Panc1 (cell line): ENCODE results near the gene EME2.

ENCODE experiments used
- POLR2AphosphoS5 ChIP-seq: IDR thresholded peaks from 2 replicates; pipeline ENCODE4 v1.6.1; 2012; ENCODE audit warnings: mild to moderate bottlenecking, low read depth, low read length, moderate library complexity
- SIN3A ChIP-seq: IDR thresholded peaks from 2 replicates; pipeline ENCODE4 v1.6.1; 2012; ENCODE audit warnings: low read depth, mild to moderate bottlenecking, low read length, moderate library complexity, borderline replicate concordance; ENCODE audit not compliant: insufficient read depth
- TCF7L2 ChIP-seq: IDR thresholded peaks from 2 replicates; pipeline ENCODE4 v1.6.1; 2011; ENCODE audit warnings: mild to moderate bottlenecking, low read depth, low read length, inconsistent platforms
- TF ChIP-seq, protein P1 (sequence below): fragments of 450-650 bp; IDR thresholded peaks from 2 replicates; pipeline ENCODE4 v1.5.1; 2017; ENCODE audit warnings: mild to moderate bottlenecking
- TF ChIP-seq, protein P2 (sequence below), 2 experiments: IDR thresholded peaks; 2 replicates each; pipeline ENCODE4 v1.6.1; 2011 to 2012; ENCODE audit warnings: low read depth in 2 of 2, control low read depth in 1 of 2, low read length in 1 of 2, mild to moderate bottlenecking in 1 of 2, moderate library complexity in 1 of 2; ENCODE audit not compliant: insufficient read depth in 1 of 2

DNA sequence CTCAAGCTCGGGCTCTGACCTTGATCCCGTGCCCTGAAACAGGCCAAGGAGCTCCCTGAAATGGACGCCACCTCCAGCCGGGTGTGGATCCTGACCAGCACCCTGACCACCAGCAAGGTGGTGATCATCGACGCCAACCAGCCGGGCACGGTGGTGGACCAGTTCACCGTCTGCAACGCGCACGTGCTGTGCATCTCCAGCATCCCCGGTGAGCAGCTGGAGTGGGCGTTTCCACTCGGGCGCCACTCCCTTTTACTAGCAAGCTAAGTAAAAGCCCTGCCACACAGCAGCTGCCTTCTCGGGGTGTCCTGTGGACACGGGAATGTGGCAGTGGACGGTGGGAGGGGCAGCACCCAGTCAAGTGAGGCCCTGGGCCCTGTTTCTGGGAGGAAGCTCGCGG is 7.6 kb upstream of the EME2 start:
- TF ChIP-seq, protein P1, sequence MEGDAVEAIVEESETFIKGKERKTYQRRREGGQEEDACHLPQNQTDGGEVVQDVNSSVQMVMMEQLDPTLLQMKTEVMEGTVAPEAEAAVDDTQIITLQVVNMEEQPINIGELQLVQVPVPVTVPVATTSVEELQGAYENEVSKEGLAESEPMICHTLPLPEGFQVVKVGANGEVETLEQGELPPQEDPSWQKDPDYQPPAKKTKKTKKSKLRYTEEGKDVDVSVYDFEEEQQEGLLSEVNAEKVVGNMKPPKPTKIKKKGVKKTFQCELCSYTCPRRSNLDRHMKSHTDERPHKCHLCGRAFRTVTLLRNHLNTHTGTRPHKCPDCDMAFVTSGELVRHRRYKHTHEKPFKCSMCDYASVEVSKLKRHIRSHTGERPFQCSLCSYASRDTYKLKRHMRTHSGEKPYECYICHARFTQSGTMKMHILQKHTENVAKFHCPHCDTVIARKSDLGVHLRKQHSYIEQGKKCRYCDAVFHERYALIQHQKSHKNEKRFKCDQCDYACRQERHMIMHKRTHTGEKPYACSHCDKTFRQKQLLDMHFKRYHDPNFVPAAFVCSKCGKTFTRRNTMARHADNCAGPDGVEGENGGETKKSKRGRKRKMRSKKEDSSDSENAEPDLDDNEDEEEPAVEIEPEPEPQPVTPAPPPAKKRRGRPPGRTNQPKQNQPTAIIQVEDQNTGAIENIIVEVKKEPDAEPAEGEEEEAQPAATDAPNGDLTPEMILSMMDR: no peak
- TF ChIP-seq TCF7L2 (no peak), POLR2AphosphoS5 (no peak), SIN3A (no peak)
- TF ChIP-seq, protein P2, sequence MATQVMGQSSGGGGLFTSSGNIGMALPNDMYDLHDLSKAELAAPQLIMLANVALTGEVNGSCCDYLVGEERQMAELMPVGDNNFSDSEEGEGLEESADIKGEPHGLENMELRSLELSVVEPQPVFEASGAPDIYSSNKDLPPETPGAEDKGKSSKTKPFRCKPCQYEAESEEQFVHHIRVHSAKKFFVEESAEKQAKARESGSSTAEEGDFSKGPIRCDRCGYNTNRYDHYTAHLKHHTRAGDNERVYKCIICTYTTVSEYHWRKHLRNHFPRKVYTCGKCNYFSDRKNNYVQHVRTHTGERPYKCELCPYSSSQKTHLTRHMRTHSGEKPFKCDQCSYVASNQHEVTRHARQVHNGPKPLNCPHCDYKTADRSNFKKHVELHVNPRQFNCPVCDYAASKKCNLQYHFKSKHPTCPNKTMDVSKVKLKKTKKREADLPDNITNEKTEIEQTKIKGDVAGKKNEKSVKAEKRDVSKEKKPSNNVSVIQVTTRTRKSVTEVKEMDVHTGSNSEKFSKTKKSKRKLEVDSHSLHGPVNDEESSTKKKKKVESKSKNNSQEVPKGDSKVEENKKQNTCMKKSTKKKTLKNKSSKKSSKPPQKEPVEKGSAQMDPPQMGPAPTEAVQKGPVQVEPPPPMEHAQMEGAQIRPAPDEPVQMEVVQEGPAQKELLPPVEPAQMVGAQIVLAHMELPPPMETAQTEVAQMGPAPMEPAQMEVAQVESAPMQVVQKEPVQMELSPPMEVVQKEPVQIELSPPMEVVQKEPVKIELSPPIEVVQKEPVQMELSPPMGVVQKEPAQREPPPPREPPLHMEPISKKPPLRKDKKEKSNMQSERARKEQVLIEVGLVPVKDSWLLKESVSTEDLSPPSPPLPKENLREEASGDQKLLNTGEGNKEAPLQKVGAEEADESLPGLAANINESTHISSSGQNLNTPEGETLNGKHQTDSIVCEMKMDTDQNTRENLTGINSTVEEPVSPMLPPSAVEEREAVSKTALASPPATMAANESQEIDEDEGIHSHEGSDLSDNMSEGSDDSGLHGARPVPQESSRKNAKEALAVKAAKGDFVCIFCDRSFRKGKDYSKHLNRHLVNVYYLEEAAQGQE (IDR thresholded peaks at IDR 0.05; ENCODE audit: insufficient read depth in 1 of 2, low read depth in 2 of 2, low read length in 1 of 2): no peak
